ENCODE data around the gene YTHDF1. TPM values are rescaled to one million over a fixed set of nuclear protein-coding genes. Genes with fewer than 3 reads are reported as not detected.

The YTHDF1 gene
- total RNA-seq, 1 donor from 2014 or later = 27.7 TPM

GRCh38 chr20:63191400-63191799, 24.5 kb downstream of the YTHDF1 start:
- DNase-seq (ENCODE audit: extremely low spot score in 2 of 2) = no peak
- TF ChIP-seq POLR2A (IDR thresholded peaks at IDR 0.05) (no peak), POLR2AphosphoS5 (IDR thresholded peaks at IDR 0.05; ENCODE audit: insufficient read depth in 1 of 2, low read depth in 1 of 2) (no peak), CTCF (IDR thresholded peaks at IDR 0.05) (no peak)
- H3K36me3 ChIP-seq = peaks cover 0 to 16% of the 10 kb centered on the region in 2 donors
- H3K4me3 ChIP-seq = no peak overlapping the region
- no peaks in the 10 kb centered on the region for H3K27me3 ChIP-seq
- no peak overlapping the region for H3K27ac ChIP-seq
- H3K9me3 ChIP-seq = no peaks in the 10 kb centered on the region
- H3K4me1 ChIP-seq = no peaks in the 10 kb centered on the region
- intact Hi-C loops (cut with DNase I) = no loop called here

- H3K36me3 ChIP-seq = peaks cover 0 to 11% of the 10 kb centered on the region in 2 donors
- intact Hi-C loops (cut with DNase I) = no loop called here
- no peak overlapping the region for H3K4me3 ChIP-seq
- no peak for DNase-seq (ENCODE audit: extremely low spot score in 2 of 2)
- no peaks in the 10 kb centered on the region for H3K27me3 ChIP-seq
- H3K4me1 ChIP-seq = no peaks in the 10 kb centered on the region
- H3K27ac ChIP-seq = no peak overlapping the region
- no peak for TF ChIP-seq POLR2A (IDR thresholded peaks at IDR 0.05)
- TF ChIP-seq CTCF (IDR thresholded peaks at IDR 0.05) = no peak
- TF ChIP-seq POLR2AphosphoS5 (IDR thresholded peaks at IDR 0.05; ENCODE audit: insufficient read depth in 1 of 2, low read depth in 1 of 2) = no peak
- H3K9me3 ChIP-seq = no peaks in the 10 kb centered on the region
Measured at GRCh38 chr20:63190828-63191227, 25.1 kb downstream of the YTHDF1 start.

GRCh38 chr20:63189846-63190559, 25.9 kb downstream of the YTHDF1 start:
- TF ChIP-seq CTCF (IDR thresholded peaks at IDR 0.05) = no peak
- TF ChIP-seq POLR2A (IDR thresholded peaks at IDR 0.05) = no peak
- TF ChIP-seq POLR2AphosphoS5 (IDR thresholded peaks at IDR 0.05; ENCODE audit: insufficient read depth in 1 of 2, low read depth in 1 of 2) = no peak
- Histone ChIP-seq H3K4me3 (no peak overlapping the region), H3K27me3 (no peaks in the 10 kb centered on the region), H3K9me3 (no peaks in the 10 kb centered on the region), H3K36me3 (peaks cover 0 to 3% of the 10 kb centered on the region in 2 donors), H3K27ac (no peak overlapping the region), H3K4me1 (no peaks in the 10 kb centered on the region)
- DNase-seq (ENCODE audit: extremely low spot score in 2 of 2) = no peak
- intact Hi-C loops (cut with DNase I) = no loop called here

GRCh38 chr20:63189322-63189642, 26.6 kb downstream of the YTHDF1 start:
- no peak overlapping the region for H3K4me3 ChIP-seq
- DNase-seq (ENCODE audit: extremely low spot score in 2 of 2) = no peak
- TF ChIP-seq POLR2A (IDR thresholded peaks at IDR 0.05) = no peak
- TF ChIP-seq POLR2AphosphoS5 (IDR thresholded peaks at IDR 0.05; ENCODE audit: insufficient read depth in 1 of 2, low read depth in 1 of 2) = no peak
- TF ChIP-seq CTCF (IDR thresholded peaks at IDR 0.05) = no peak
- intact Hi-C loops (cut with DNase I) = no loop called here
- no peaks in the 10 kb centered on the region for H3K4me1 ChIP-seq
- H3K27ac ChIP-seq = no peak overlapping the region
- H3K36me3 ChIP-seq = no peaks in the 10 kb centered on the region
- H3K9me3 ChIP-seq = no peaks in the 10 kb centered on the region
- H3K27me3 ChIP-seq = no peaks in the 10 kb centered on the region

- Histone ChIP-seq H3K27ac (no peak overlapping the region), H3K4me3 (no peak overlapping the region), H3K36me3 (no peaks in the 10 kb centered on the region), H3K27me3 (no peaks in the 10 kb centered on the region), H3K4me1 (no peaks in the 10 kb centered on the region), H3K9me3 (no peaks in the 10 kb centered on the region)
- no peak for DNase-seq (ENCODE audit: extremely low spot score in 2 of 2)
- TF ChIP-seq POLR2A (IDR thresholded peaks at IDR 0.05) = no peak
- TF ChIP-seq CTCF (IDR thresholded peaks at IDR 0.05) = no peak
- no peak for TF ChIP-seq POLR2AphosphoS5 (IDR thresholded peaks at IDR 0.05; ENCODE audit: insufficient read depth in 1 of 2, low read depth in 1 of 2)
- intact Hi-C loops (cut with DNase I) = no loop called here
Measured at GRCh38 chr20:63188641-63189321, 27.1 kb downstream of the YTHDF1 start.

All from vagina (tissue), 2 donors.